Measurements from ENCODE around the gene GAA.

The GAA gene

GRCh38 chr17:80101011-80101945 is at the start of gene GAA:
Gene GAA (plus strand): TSS chr17:80101581. CDS start chr17:80104587, 3,006 bp downstream.
- DNase-seq, result peak; percentile 93

- no peak for DNase-seq
Measured at GRCh38 chr17:80051681-80052080, 49.7 kb upstream of the GAA start.

DNA sequence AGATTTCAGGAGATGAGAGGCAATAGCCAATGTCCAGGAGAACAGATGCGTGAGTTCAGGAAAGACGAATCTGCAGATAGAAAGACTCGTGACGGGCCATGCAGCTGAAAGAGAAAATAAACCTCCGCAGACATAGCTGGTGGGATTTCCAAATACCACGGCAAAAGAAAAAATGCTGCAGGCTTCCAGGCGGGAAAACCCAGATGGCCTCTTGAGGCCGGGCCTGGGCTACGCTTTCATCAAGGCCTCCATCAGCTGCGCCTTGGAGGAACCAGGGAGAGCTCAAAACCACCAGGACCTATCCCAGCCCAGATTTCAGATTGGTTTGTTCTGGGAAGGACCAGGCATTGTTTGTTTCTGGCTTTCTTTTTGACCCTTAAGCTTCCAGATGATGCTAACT is 48.3 kb upstream of the GAA start:
- DNase-seq, result no peak

GRCh38 chr17:80055597-80055996 is 45.8 kb upstream of the GAA start:
- no peak for DNase-seq

- DNase-seq, result no peak
Measured at GRCh38 chr17:80058311-80058955, 42.9 kb upstream of the GAA start.

DNA sequence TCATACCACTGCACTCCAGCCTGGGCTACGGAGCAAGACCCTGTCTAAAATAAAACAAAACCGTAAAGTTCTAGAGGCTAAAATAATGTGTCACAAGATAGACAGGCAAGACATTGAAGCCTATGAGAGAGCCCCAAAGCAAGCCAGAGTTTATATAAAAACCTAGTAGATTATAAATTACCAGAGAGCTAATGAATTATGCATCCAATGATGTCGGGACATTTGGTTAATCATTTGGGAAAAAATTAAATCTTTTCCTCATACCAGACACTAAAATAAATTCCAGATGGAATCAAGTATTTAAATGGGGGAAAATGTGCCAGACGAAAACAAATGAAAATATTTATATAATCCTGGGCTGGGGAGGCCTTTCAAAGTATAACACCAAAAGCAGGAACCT is 40.7 kb upstream of the GAA start:
- DNase-seq, result no peak

DNA sequence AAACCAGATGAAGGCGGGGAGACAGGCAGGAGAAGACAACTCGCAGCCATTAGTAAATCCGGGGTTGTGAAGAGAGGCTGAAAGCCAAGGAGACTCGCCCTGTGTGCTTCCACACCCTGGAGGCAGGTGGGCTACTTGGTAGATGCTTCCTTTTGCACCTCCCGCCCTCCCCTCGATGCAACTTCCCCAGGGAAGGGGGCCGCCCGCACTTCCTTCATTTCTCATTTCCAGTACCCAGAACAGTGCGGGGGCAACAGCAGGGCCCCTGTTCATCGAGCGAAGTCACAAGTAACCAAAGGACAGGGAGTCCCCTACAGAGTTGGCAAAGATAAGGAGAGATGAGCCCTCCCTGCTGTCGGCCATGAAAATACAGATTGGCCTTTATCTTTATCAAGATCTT is 40.0 kb upstream of the GAA start:
- DNase-seq, result no peak

DNA sequence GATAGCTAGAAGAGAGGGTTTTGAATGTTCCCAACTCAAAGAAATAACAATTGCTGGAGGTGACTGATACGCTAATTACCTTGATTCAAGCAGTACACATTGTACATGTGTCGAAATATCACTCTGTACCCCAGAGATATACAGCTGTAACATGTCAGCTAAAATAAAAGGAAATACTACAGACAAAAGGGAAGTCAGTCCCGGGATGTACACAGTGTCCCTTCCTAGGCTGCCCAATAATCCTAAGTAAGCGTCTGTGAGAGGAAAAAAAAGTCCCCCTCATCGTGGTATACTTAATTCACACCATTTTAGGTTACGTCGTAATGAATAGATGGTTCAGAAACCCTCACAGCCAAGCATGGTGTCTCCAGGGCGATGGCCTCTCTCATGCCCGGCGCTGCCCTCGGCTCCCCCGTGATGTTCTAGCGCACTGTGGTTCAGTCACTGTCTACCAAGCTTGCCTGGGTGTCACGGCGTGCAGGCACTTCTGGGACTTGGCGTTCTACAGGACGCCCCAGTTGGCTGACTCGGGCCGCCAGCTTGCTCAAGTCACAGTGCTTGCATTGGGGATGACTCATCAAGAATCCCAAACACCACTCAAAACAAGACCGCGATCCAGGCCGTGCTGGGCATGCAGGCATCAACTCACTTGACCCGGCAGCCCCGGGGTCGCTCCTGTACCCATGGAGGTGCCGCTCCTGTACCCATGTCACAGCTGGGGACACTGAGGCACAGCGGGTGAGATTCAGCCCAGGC is 37.4 kb upstream of the GAA start:
- DNase-seq, result no peak

DNA sequence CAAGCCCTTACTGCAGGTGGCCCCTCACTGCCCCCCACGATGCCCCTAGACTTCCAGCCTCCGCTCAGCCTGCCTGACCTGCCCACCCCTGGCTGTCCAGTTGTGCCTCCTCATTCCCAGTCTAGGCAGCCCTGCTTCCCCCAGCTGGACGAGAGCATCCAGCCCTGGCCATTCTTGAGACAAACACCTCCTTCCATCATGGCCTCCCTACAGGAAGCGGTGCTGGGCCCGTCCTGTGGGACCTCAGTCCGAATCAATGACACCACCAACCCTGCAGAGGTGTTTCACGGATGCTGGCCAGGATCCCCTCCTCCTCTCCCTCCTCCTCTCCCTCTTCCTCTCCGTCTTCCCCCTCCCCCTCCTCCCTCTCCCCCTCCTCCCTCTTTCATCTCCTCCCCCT is 36.7 kb upstream of the GAA start:
- DNase-seq, result no peak

GRCh38 chr17:80065478-80066170 is 35.8 kb upstream of the GAA start:
- no peak for DNase-seq

DNA sequence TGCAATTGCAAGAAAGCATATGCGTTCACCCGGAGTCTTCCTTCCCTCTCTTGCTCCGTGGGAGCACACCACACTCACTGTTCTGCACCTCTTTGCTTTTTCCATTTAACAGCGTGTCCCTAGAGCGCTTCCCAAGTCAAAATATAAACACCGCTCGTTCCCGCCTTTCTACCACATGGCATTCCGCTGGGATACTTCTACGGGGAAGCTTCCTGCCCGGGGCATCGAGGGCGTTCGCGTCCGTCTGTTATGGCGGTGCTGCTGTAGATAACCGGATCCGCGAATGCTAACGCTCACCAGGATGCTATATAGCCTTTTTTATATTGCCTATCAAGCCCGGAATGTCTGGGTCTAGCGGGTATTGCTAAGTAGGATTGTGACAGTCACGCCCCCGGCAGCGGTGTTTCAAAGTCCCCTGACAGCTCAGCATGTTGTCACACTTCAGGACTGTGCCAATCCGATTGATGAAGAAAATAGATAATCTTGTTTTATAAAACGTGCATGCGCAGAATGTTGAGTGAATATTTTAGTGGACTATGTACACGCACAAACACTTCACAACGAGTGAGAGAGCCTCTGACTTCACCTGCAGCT is 33.9 kb upstream of the GAA start:
- no peak for DNase-seq

- no peak for DNase-seq
Measured at GRCh38 chr17:80068301-80069222, 32.8 kb upstream of the GAA start.

GRCh38 chr17:80070375-80071115 is 30.8 kb upstream of the GAA start:
- no peak for DNase-seq

DNA sequence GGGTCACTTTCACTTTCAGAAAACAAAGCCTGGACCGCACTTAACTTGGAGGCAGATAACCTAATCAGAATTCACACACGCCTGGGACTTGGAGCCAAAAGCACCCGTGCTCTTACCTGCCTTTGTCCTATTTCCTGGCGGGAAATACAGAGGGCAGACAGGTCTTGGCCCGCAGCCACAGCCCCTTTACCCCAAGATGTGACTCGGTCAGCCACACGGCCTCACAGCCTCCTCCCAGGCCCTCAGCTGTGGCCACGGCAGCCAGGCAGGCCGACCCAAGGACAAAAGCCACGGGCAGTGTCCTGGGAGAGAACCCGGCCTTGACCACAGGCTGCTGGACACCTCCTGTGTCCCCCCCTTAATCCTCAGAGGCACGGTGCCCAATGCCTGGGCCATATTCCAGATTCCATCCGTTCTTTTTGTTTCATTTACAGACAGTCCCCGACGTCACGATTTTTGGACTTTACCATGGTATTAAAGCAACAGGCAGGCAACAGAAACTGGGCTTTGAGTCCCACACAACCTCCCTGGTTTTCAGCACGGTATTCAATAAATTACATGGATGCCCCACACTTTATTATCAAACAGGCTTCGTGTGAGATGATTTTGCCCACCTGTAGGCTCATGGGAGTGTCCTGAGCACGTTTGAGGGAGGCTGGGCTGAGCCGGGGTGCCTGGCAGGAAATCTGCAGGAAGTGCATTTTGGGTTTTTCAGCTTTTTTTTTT is 30.1 kb upstream of the GAA start:
- DNase-seq, result peak; percentile 22

GRCh38 chr17:80072410-80072809 is 29.0 kb upstream of the GAA start:
- DNase-seq, result no peak

GRCh38 chr17:80080081-80080480 is 21.3 kb upstream of the GAA start:
- no peak for DNase-seq

DNA sequence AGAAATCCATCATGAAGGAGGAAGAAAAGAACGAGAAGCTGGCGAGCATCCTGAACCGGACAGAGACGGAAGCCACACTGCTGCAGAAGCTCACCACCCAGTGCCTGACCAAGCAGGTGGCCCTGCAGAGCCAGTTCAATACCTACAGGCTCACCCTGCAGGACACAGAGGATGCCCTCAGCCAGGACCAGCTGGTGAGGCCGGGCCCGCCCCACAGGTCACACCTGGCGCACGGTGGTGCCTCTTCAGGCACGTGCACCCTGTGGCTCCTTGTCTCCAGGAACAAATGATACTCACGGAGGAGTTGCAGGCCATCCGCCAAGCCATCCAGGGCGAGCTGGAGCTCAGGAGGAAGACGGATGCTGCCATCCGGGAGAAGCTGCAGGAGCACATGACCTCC is 19.8 kb upstream of the GAA start:
- no peak for DNase-seq

GRCh38 chr17:80082403-80083135 is 18.8 kb upstream of the GAA start:
- DNase-seq, result peak; percentile 78

DNA sequence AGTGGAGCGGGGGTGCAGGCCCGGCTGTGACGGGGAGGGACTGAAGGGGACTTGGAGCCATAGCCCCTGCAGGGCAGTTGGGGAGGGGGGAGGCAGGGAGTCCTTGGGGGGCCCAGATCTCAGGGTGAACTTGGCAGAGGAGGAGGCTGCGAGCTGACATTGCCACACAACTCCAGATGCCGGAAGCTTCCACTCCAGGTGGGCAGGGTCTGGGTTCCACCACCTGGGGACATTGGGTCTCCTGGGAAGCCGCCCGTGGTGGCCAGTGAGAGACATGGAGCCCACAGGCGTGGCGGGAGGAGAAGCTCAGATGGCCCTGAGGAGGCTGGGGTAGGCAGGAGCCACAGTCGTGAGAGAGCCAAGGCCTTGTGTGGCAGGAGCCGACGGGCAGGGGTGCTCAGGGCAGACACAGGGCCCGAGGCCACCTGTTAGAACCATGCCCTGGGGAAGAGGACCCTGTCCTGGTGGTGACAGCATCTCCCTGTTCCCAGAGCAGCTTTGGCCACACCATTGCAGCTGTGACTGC is 18.2 kb upstream of the GAA start:
- no peak for DNase-seq

Measured in NCI-H774 (cell line).